Gastroesophageal sphincter (tissue), 4 donors: Measurements from ENCODE around the gene PDZD2. TPM values are rescaled to one million over a fixed set of nuclear protein-coding genes. Genes with fewer than 3 reads are reported as not detected.
"Not testable (repeated sequence)": the region's sequence is repeated elsewhere in the genome, so short reads cannot be mapped to it uniquely, and the experiment has no call there.

Source experiments
- ATAC-seq: fragments of 150-250 bp; one replicate; pipeline ENCODE4 v1.9.1; 2016; ENCODE audit warnings: mild to moderate bottlenecking, moderate library complexity
- H3K27ac ChIP-seq, 4 donors: fragments of 200-600 bp; sonication (generic) in 3 of 4; 1 replicate in 3 of 4; 2 replicates in 1 of 4; pipeline ENCODE4 v1.5.1; 2016 to 2019
- H3K27me3 ChIP-seq: fragments of 200-600 bp; sonication (generic); one replicate; pipeline ENCODE4 v1.5.1; 2019
- H3K36me3 ChIP-seq, 2 donors: fragments of 200-600 bp; sonication (generic); one replicate each; pipeline ENCODE4 v1.5.1; 2019; ENCODE audit warnings: control low read depth in 1 of 2
- H3K4me1 ChIP-seq, 3 donors: fragments of 200-600 bp; sonication (generic); 1 replicate in 2 of 3; 2 replicates in 1 of 3; pipeline ENCODE4 v1.5.1; 2016 to 2019; ENCODE audit warnings: control low read depth in 2 of 3
- H3K4me3 ChIP-seq, 2 donors: fragments of 200-600 bp; sonication (generic); one replicate each; pipeline ENCODE4 v1.5.1; 2019; ENCODE audit warnings: mild to moderate bottlenecking in 1 of 2, moderate library complexity in 1 of 2
- H3K9me3 ChIP-seq, 3 donors: fragments of 200-600 bp; sonication (generic); one replicate each; pipeline ENCODE4 v1.5.1; 2017 to 2019; ENCODE audit warnings: control low read depth in 2 of 3
- CTCF ChIP-seq, 4 experiments: fragments of 200-600 bp in 2 of 4; fragments of 450-650 bp in 2 of 4; sonication (generic) in 1 of 4; IDR thresholded peaks; one replicate each; pipeline ENCODE4 v1.5.1; 2017 to 2019; ENCODE audit warnings: antibody characterized with exemption in 4 of 4, mild to moderate bottlenecking in 2 of 4, moderate library complexity in 2 of 4
- EP300 ChIP-seq: sonication (generic); formaldehyde crosslinking; IDR thresholded peaks from one replicate; pipeline ENCODE4 v1.6.1; 2017; ENCODE audit warnings: antibody characterized with exemption, mild to moderate bottlenecking
- POLR2A ChIP-seq, 2 donors: fragments of 450-650 bp; IDR thresholded peaks; one replicate each; pipeline ENCODE4 v1.6.1; 2017; ENCODE audit warnings: antibody characterized with exemption in 2 of 2, mild to moderate bottlenecking in 2 of 2, moderate library complexity in 1 of 2
- POLR2AphosphoS5 ChIP-seq: sonication (generic); formaldehyde crosslinking; IDR thresholded peaks from one replicate; pipeline ENCODE4 v1.6.1; 2017; ENCODE audit warnings: antibody characterized with exemption
- WGBS, 2 donors: methylation state at CpG; one replicate each; pipeline ENCODE4 v1.1.5; 2018; ENCODE audit warnings: low coverage in 1 of 2; 5-methylcytosine and 5-hydroxymethylcytosine counted together
- total RNA-seq, 4 donors: library from RNA; depleted of rRNA; stranded (reverse); fragments of >200 nt; gene quantifications; one replicate each; pipeline ENCODE4 v1.1.0, GENCODE V29; 2016

The PDZD2 gene
- total RNA-seq, 4 donors from 2014 or later = 8.6 to 19.4 (median 14.0) TPM

- TF ChIP-seq EP300 (no peak), POLR2A (IDR thresholded peaks at IDR 0.05) (no peak), CTCF (IDR thresholded peaks at IDR 0.05) (no peak), POLR2AphosphoS5 (no peak)
- H3K27ac ChIP-seq = no peak overlapping the region
- no peaks in the 10 kb centered on the region for H3K4me1 ChIP-seq
- H3K9me3 ChIP-seq = no peaks in the 10 kb centered on the region
- no peak overlapping the region for H3K4me3 ChIP-seq
- no peaks in the 10 kb centered on the region for H3K36me3 ChIP-seq
- ATAC-seq = no peak
- 49 to 68% methylated on average over 5 to 8 of the region's 11 CpGs for WGBS, 2 donors
- no peaks in the 10 kb centered on the region for H3K27me3 ChIP-seq
These were observed 120.0 kb downstream of the PDZD2 start for GRCh38 chr5:31758803-31759425.

- Histone ChIP-seq H3K4me3 (no peak overlapping the region), H3K27ac (no peak overlapping the region), H3K36me3 (no peaks in the 10 kb centered on the region), H3K9me3 (no peaks in the 10 kb centered on the region), H3K27me3 (no peaks in the 10 kb centered on the region), H3K4me1 (no peaks in the 10 kb centered on the region)
- 50 to 74% methylated on average over 2 of the region's 2 CpGs for WGBS, 2 donors
- no peak for ATAC-seq
- no peak for TF ChIP-seq POLR2AphosphoS5
- TF ChIP-seq POLR2A (IDR thresholded peaks at IDR 0.05) = no peak
- no peak for TF ChIP-seq EP300
- TF ChIP-seq CTCF (IDR thresholded peaks at IDR 0.05) = no peak
These were observed 121.0 kb downstream of the PDZD2 start for GRCh38 chr5:31759925-31760324.

GRCh38 chr5:31761877-31762276 is 122.9 kb downstream of the PDZD2 start:
- Histone ChIP-seq H3K36me3 (no peaks in the 10 kb centered on the region), H3K4me3 (no peak overlapping the region), H3K9me3 (no peaks in the 10 kb centered on the region), H3K4me1 (no peaks in the 10 kb centered on the region), H3K27ac (no peak overlapping the region), H3K27me3 (no peaks in the 10 kb centered on the region)
- WGBS, 2 donors = 80 to 100% methylated on average over 2 to 4 of the region's 5 CpGs
- ATAC-seq = no peak
- TF ChIP-seq POLR2A (IDR thresholded peaks at IDR 0.05) = no peak
- no peak for TF ChIP-seq POLR2AphosphoS5
- no peak for TF ChIP-seq CTCF (IDR thresholded peaks at IDR 0.05)
- no peak for TF ChIP-seq EP300

- TF ChIP-seq CTCF (IDR thresholded peaks at IDR 0.05) (no peak), POLR2AphosphoS5 (no peak), POLR2A (IDR thresholded peaks at IDR 0.05) (no peak), EP300 (no peak)
- Histone ChIP-seq H3K27me3 (no peaks in the 10 kb centered on the region), H3K9me3 (no peaks in the 10 kb centered on the region), H3K4me3 (no peak overlapping the region), H3K27ac (no peak overlapping the region), H3K36me3 (no peaks in the 10 kb centered on the region), H3K4me1 (no peaks in the 10 kb centered on the region)
- 87 to 95% methylated on average over 5 to 6 of the region's 6 CpGs for WGBS, 2 donors
- ATAC-seq = no peak
These were observed 124.5 kb downstream of the PDZD2 start for GRCh38 chr5:31763424-31763823.

GRCh38 chr5:31764687-31765086 is 125.8 kb downstream of the PDZD2 start:
- not testable (repeated sequence) for H3K36me3 ChIP-seq, H3K27ac ChIP-seq, H3K27me3 ChIP-seq, H3K9me3 ChIP-seq, ATAC-seq, H3K4me1 ChIP-seq, H3K4me3 ChIP-seq
- 74 to 84% methylated on average over 3 to 7 of the region's 14 CpGs for WGBS, 2 donors
